ENCODE results near the gene KCNK10. TPM values are rescaled to one million over a fixed set of nuclear protein-coding genes. Genes with fewer than 3 reads are reported as not detected.

Gene KCNK10
- total and polyA plus RNA-seq, 2 of the 8 experiments (the other 6 are each of a cell fraction or from before 2014, with no cell fraction given) = 0.45 to 0.63 TPM

DNA sequence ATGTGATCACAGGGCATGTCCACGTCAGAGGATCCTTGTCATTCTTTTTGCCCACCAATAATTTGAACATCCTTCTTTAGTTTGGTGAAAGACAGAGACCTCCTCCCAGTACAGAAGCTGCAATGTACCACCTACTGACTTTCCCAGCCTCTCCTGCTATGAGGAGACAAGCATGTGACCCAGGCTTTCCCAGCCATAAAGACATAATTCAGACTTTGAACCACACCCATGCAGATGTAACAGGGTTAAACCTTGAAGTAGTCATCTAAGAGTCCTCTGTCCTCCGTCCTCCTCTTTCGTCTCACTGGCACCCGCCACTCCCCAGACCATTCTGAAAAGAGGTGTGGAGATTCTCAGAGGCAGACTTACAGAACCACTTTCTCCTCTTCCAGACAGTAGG, 120.8 kb downstream of the KCNK10 start:
- Histone ChIP-seq H2BK20ac (ENCODE audit: low read length) (no peak overlapping the region), H2AK5ac (ENCODE audit: low read depth, low read length) (no peak overlapping the region), H3K36me3 (ENCODE audit: control insufficient read depth in 2 of 4, insufficient read depth in 4 of 4, low read length in 3 of 4) (no peaks in the 10 kb centered on the region), H4K5ac (ENCODE audit: insufficient read length, low read depth, low read length) (no peak overlapping the region), H3K4me1 (replicated peaks in 1 of 4; ENCODE audit: control insufficient read depth in 3 of 4, insufficient read depth in 4 of 4, low read length in 3 of 4) (no peaks in the 10 kb centered on the region), H3K56ac (replicated peaks; ENCODE audit: insufficient read length, low read depth, low read length) (no peak overlapping the region), H3K4me3 (ENCODE audit: extremely low read depth in 1 of 4, insufficient read depth in 2 of 4, low read depth in 3 of 4, low read length in 4 of 4) (no peak overlapping the region), H3K27me3 (replicated peaks in 1 of 4; ENCODE audit: control insufficient read depth in 3 of 4, extremely low read depth in 1 of 4, insufficient read depth in 3 of 4, low read length in 3 of 4) (no peaks in the 10 kb centered on the region), H2BK120ac (replicated peaks; ENCODE audit: low read depth, low read length) (no peak overlapping the region), H2BK15ac (ENCODE audit: low read length) (no peak overlapping the region), H2BK5ac (ENCODE audit: low read depth, low read length) (no peak overlapping the region), H3K9ac (replicated peaks in 1 of 4; ENCODE audit: extremely low read depth in 1 of 4, low read depth in 3 of 4, low read length in 3 of 4) (no peak overlapping the region), H3K23ac (ENCODE audit: insufficient read length) (no peak overlapping the region), H4K91ac (replicated peaks; ENCODE audit: insufficient read length, low read length) (no peak overlapping the region), H3K18ac (ENCODE audit: extremely low read depth, low read length) (no peak overlapping the region), H4K20me1 (replicated peaks in 1 of 2; ENCODE audit: control insufficient read depth in 1 of 2, insufficient read depth in 2 of 2, low read length in 2 of 2) (no peaks in the 10 kb centered on the region), H3K27ac (ENCODE audit: low read depth, low read length) (no peak overlapping the region), H3K9me3 (ENCODE audit: insufficient read depth in 2 of 2, low read depth in 1 of 2, low read length in 1 of 2) (no peaks in the 10 kb centered on the region), H3K79me1 (ENCODE audit: low read depth, low read length) (no peaks in the 10 kb centered on the region), H4K8ac (ENCODE audit: extremely low read depth, insufficient read depth, low read length) (no peak overlapping the region), H2BK12ac (ENCODE audit: low read depth, low read length) (no peak overlapping the region), H3K23me2 (ENCODE audit: low read depth, low read length) (no peaks in the 10 kb centered on the region; the same call in 1 of the 2 replicates), H3K4me2 (ENCODE audit: insufficient read depth in 1 of 2, low read depth in 2 of 2, low read length in 2 of 2) (no peak overlapping the region), H3K4ac (replicated peaks; ENCODE audit: insufficient read length, low read depth, low read length) (no peak overlapping the region), H3K14ac (ENCODE audit: insufficient read length) (no peak overlapping the region), H2AFZ (ENCODE audit: low read length) (no peak overlapping the region), H3K79me2 (ENCODE audit: control insufficient read depth in 1 of 2, insufficient read depth in 2 of 2, low read length in 2 of 2) (no peaks in the 10 kb centered on the region)
- WGBS, 2 experiments (ENCODE audit: extremely low coverage in 1 of 2, insufficient coverage in 1 of 2, insufficient read length in 1 of 2, insufficient replicate concordance in 2 of 2, low coverage in 1 of 2, low lambda C conversion rate in 2 of 2, missing lambda C conversion rate in 1 of 2) = 87% methylated on average over 4 of the region's 4 CpGs; no CpG with 5 or more reads in 1 of the 2 experiments
- DNase-seq (ENCODE audit: low read depth in 1 of 2, low spot score in 2 of 2) = no peak
- ChIA-PET CTCF (ENCODE audit: partially characterized antibody) (interaction anchor here (0.6 to 2.7 kb wide), 5 partner anchors 11 to 349 kb away, joined by 3 to 5 read pairs (median 4); no protein-coding TSS in a partner anchor), POLR2A (ENCODE audit: partially characterized antibody) (no interaction called here)
- FAIRE-seq = no peak
- no peak for TF ChIP-seq CREB1 (IDR thresholded peaks at IDR 0.05)
- no peak for TF ChIP-seq SAP30 (IDR thresholded peaks at IDR 0.05; ENCODE audit: insufficient read depth, insufficient replicate concordance, low read length)
- TF ChIP-seq CBX5 (IDR thresholded peaks at IDR 0.05; ENCODE audit: low read depth, low read length) = no peak
- no peak for TF ChIP-seq TBP (IDR thresholded peaks at IDR 0.05; ENCODE audit: low read depth, low read length)
- no peak for TF ChIP-seq JUND (IDR thresholded peaks at IDR 0.05; ENCODE audit: low read length)
- TF ChIP-seq EGR1 (IDR thresholded peaks at IDR 0.05; ENCODE audit: borderline replicate concordance, low read depth, low read length) = no peak
- no peak for TF ChIP-seq CHD2 (IDR thresholded peaks at IDR 0.05; ENCODE audit: low read length)
- no peak for TF ChIP-seq CBX8 (IDR thresholded peaks at IDR 0.05; ENCODE audit: borderline replicate concordance, low read depth, low read length)
- TF ChIP-seq BACH1 (IDR thresholded peaks at IDR 0.05; ENCODE audit: low read length) = no peak
- TF ChIP-seq HDAC2 (IDR thresholded peaks at IDR 0.05; ENCODE audit: borderline replicate concordance in 1 of 2, low read depth in 2 of 2, low read length in 2 of 2) = no peak
- TF ChIP-seq EP300 (IDR thresholded peaks at IDR 0.05; ENCODE audit: borderline replicate concordance in 1 of 2, low read depth in 2 of 2, low read length in 2 of 2) = no peak
- TF ChIP-seq, protein P1, sequence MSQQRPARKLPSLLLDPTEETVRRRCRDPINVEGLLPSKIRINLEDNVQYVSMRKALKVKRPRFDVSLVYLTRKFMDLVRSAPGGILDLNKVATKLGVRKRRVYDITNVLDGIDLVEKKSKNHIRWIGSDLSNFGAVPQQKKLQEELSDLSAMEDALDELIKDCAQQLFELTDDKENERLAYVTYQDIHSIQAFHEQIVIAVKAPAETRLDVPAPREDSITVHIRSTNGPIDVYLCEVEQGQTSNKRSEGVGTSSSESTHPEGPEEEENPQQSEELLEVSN (IDR thresholded peaks at IDR 0.05) = no peak
- TF ChIP-seq, protein P2, sequence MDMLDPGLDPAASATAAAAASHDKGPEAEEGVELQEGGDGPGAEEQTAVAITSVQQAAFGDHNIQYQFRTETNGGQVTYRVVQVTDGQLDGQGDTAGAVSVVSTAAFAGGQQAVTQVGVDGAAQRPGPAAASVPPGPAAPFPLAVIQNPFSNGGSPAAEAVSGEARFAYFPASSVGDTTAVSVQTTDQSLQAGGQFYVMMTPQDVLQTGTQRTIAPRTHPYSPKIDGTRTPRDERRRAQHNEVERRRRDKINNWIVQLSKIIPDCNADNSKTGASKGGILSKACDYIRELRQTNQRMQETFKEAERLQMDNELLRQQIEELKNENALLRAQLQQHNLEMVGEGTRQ (IDR thresholded peaks at IDR 0.05; ENCODE audit: low read length) = no peak

Measured in H1 (cell line).